K562 (cell line): Measurements from ENCODE around the gene HEXIM1. TPM values are rescaled to one million over a fixed set of nuclear protein-coding genes. Genes with fewer than 3 reads are reported as not detected.

Experiments
- ATAC-seq: fragments of 200-7000 bp; cut with Tn5 transposase; 3 replicates; pipeline ENCODE4 v1.9.1; 2020; ENCODE audit warnings: moderate library complexity
- BruUV-seq: library from RNA; stranded (reverse); fragments of 400-500 nt; replicated peaks from 2 replicates; lab custom pipeline; 2021; lab: Mats Ljungman, UMichigan
- CTCF ChIA-PET: fragments of 300-600 bp; formaldehyde crosslinking; extraction: SDS; loops from one replicate; lab custom pipeline; 2021; ENCODE audit warnings: low intra/inter-chr PET ratio; lab: Yijun Ruan, JAX
- POLR2A ChIA-PET: fragments of 300-600, 350-650 bp; sonication (Branson Sonifier 250); formaldehyde crosslinking; extraction: SDS; loops from one replicate; lab custom pipeline; 2021; ENCODE audit warnings: antibody characterized with exemption, inconsistent platforms; lab: Yijun Ruan, JAX
- DNase-seq, 4 experiments: peaks; one replicate each; pipeline versions ENCODE4 v3.0.0 to v3.0.0-alpha.2; 2011 to 2018; ENCODE audit warnings: low spot score in 3 of 4, mixed read lengths in 3 of 4; ENCODE audit errors: extremely low read depth in 1 of 4
- FAIRE-seq: peaks from 2 replicates; lab custom pipeline; 2011; peaks lifted over from hg19 to GRCh38; lab: Jason Lieb, UNC
- H2AFZ ChIP-seq: 2 replicates; pipeline ENCODE4 v1.6.0; 2011; ENCODE audit warnings: low read depth, low read length, control low read depth, inconsistent platforms
- H3K27ac ChIP-seq: fragments of 200-600 bp; 3 replicates; pipeline ENCODE4 v1.8.0; 2011; ENCODE audit warnings: low read depth, mild to moderate bottlenecking, control low read depth, inconsistent platforms, low read length, moderate library complexity, mixed read lengths; ENCODE audit errors: extremely low read depth
- H3K27me3 ChIP-seq, 2 experiments: fragments of 300-600 bp in 1 of 2; 2 replicates in 1 of 2; 3 replicates in 1 of 2; pipeline versions ENCODE4 v1.6.0 to v1.8.0; 2011; ENCODE audit warnings: inconsistent platforms in 2 of 2, low read length in 2 of 2, mild to moderate bottlenecking in 1 of 2, mixed read lengths in 1 of 2, moderate library complexity in 1 of 2; ENCODE audit not compliant: control insufficient read depth in 2 of 2, insufficient read depth in 2 of 2
- H3K36me3 ChIP-seq: fragments of 300-600 bp; 3 replicates; pipeline ENCODE4 v1.8.0; 2011; ENCODE audit warnings: mild to moderate bottlenecking, low read length, inconsistent platforms; ENCODE audit not compliant: control insufficient read depth, insufficient read depth
- H3K4me1 ChIP-seq, 2 experiments: fragments of 200-600 bp in 1 of 2; replicated peaks in 1 of 2; 2 replicates in 1 of 2; 3 replicates in 1 of 2; pipeline versions ENCODE4 v1.5.1 to v1.8.0; 2011; ENCODE audit warnings: inconsistent platforms in 2 of 2, low read length in 2 of 2, mild to moderate bottlenecking in 1 of 2, mixed read lengths in 1 of 2, moderate library complexity in 1 of 2; ENCODE audit not compliant: control insufficient read depth in 2 of 2, insufficient read depth in 2 of 2
- H3K4me2 ChIP-seq: 2 replicates; pipeline ENCODE4 v1.6.1; 2011; ENCODE audit warnings: low read length, control low read depth, inconsistent platforms, mixed read lengths; ENCODE audit not compliant: insufficient read depth
- H3K4me3 ChIP-seq: fragments of 200-600 bp; sonication (generic), shearing (Covaris generic); 2 replicates; pipeline ENCODE4 v1.5.1; 2016; ENCODE audit warnings: control low read depth, inconsistent platforms
- H3K79me2 ChIP-seq: fragments of 200-600 bp; 3 replicates; pipeline ENCODE4 v1.8.0; 2011; ENCODE audit warnings: low read length, inconsistent platforms; ENCODE audit not compliant: control insufficient read depth, insufficient read depth
- H3K9ac ChIP-seq, 2 experiments: 2 replicates each; pipeline versions ENCODE4 v1.6.0 to v1.6.1; 2011; ENCODE audit warnings: low read depth in 2 of 2, low read length in 2 of 2, control low read depth in 1 of 2, inconsistent platforms in 1 of 2, mild to moderate bottlenecking in 1 of 2, mixed read lengths in 1 of 2; ENCODE audit not compliant: insufficient read depth in 1 of 2
- H3K9me1 ChIP-seq: one replicate; pipeline ENCODE4 v1.6.0; 2011; ENCODE audit warnings: inconsistent platforms, mild to moderate bottlenecking, low read length, moderate library complexity; ENCODE audit not compliant: control insufficient read depth, insufficient read depth
- H3K9me3 ChIP-seq: replicated peaks from 2 replicates; pipeline ENCODE4 v1.5.1; 2011; ENCODE audit warnings: low read depth, low read length, inconsistent platforms; ENCODE audit not compliant: control insufficient read depth, insufficient read depth
- H4K20me1 ChIP-seq: replicated peaks from 2 replicates; pipeline ENCODE4 v1.6.1; 2011; ENCODE audit warnings: low read length, inconsistent platforms, mixed read lengths; ENCODE audit not compliant: control insufficient read depth, insufficient read depth
- FOSL1 ChIP-seq: fragments of 200-800 bp; sonication (Bioruptor generic); conservative IDR thresholded peaks from 2 replicates; pipeline ENCODE4 v1.6.1; 2016; ENCODE audit warnings: missing genetic modification characterization, missing compliant biosample characterization
- JUND ChIP-seq, 2 experiments: IDR thresholded peaks; 2 replicates in 1 of 2; 3 replicates in 1 of 2; pipeline ENCODE4 v1.6.1; 2011; ENCODE audit warnings: borderline replicate concordance in 2 of 2, low read depth in 2 of 2, low read length in 2 of 2, improper control_type of control experiment in 1 of 2, missing biosample characterization in 1 of 2, missing genetic modification characterization in 1 of 2, missing genetic modification reagents in 1 of 2
- MTA1 ChIP-seq: fragments of 450-650 bp; IDR thresholded peaks from 2 replicates; pipeline ENCODE4 v1.6.1; 2017; ENCODE audit warnings: borderline replicate concordance
- TAF1 ChIP-seq: IDR thresholded peaks from 2 replicates; pipeline ENCODE4 v1.6.1; 2011; ENCODE audit warnings: mild to moderate bottlenecking, low read length, moderate library complexity; ENCODE audit not compliant: insufficient read depth, control insufficient read depth, severe bottlenecking; ENCODE audit errors: extremely low read depth
- ZC3H11A ChIP-seq: IDR thresholded peaks from 2 replicates; pipeline ENCODE4 v1.6.1; 2012; ENCODE audit warnings: low read depth, low read length, improper control_type of control experiment
- WGBS: fragments of 100-300 bp; shearing (Covaris generic); methylation state at CpG from one replicate; pipeline ENCODE4 v1.1.6; 2016; ENCODE audit warnings: low coverage, mixed read lengths; ENCODE audit not compliant: insufficient coverage; ENCODE audit errors: missing lambda C conversion rate; 5-methylcytosine and 5-hydroxymethylcytosine counted together
- in situ Hi-C: fragments of 300-500 bp; cut with MboI; formaldehyde crosslinking; loops from 4 replicates; pipeline ENCODE4 v1.15.0; 2018; ENCODE audit warnings: inconsistent platforms, mixed read lengths
- intact Hi-C: fragments of 100-400 bp; cut with micrococcal nuclease; formaldehyde crosslinking; loops from 2 replicates; pipeline ENCODE4 v1.14.2; 2022
- polyA plus RNA-seq, 8 experiments: library from polyadenylated mRNA; depleted of rRNA in 4 of 8; stranded (reverse) in 5 of 8; unstranded in 3 of 8; fragments of >200 nt; fragmentation: Nextera tagmentation in 2 of 8; fragmentation: Illumina TruSeq in 1 of 8; extraction: Ambion mirVana in 2 of 8; extraction: Trizol in 1 of 8; gene quantifications; 2 replicates each; pipeline versions ENCODE4 v1.2.1 to v1.2.3, GENCODE V29; 2011 to 2014; ENCODE audit warnings: inconsistent platforms in 1 of 8, missing spikeins in 1 of 8
- total RNA-seq, 7 experiments: library from RNA; depleted of rRNA in 6 of 7; stranded (reverse); fragments of >200 nt in 6 of 7; fragmentation: Illumina TruSeq in 2 of 7; extraction: Trizol in 2 of 7; gene quantifications; 2 replicates each; pipeline versions ENCODE4 v1.2.1 to v1.2.3, GENCODE V29; 2011 to 2021; ENCODE audit warnings: low replicate concordance in 1 of 7
- TF ChIP-seq, protein P1 (sequence below): fragments of 250-450 bp; sonication (Bioruptor Pico); IDR thresholded peaks from 2 replicates; pipeline ENCODE4 v1.5.0; 2022; ENCODE audit warnings: mild to moderate bottlenecking
- TF ChIP-seq, protein P2 (sequence below): fragments of 450-650 bp; IDR thresholded peaks from 2 replicates; pipeline ENCODE4 v1.6.1; 2016
- TF ChIP-seq, protein P3 (sequence below): fragments of 250-450 bp; sonication (Bioruptor Pico); IDR thresholded peaks from 2 replicates; pipeline ENCODE4 v1.4.0; 2020; ENCODE audit warnings: mild to moderate bottlenecking, moderate library complexity, borderline replicate concordance

Gene HEXIM1
- total and polyA plus RNA-seq, 9 of the 15 experiments (the other 6 are each of a cell fraction or from before 2014, with no cell fraction given), result 1.4 to 28.3 (median 9.1) TPM

DNA sequence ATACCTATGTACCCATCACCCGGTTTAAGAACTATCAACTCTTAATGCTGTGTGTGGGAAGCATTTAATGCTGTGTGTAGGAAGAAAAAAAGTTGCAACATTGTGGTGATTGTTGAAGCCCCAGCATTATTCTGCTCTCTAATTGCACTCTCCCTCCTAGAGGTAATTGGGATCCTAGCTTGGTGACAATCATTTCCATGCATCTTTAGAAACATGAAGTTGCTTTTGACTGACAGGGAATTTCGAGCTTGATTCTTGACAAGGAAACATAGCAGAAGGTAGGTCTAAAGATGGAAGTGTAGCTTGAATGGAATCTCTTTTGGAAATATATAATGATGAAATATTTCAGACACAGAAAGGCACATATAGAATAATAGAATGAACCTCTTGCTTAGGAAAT is 40.7 kb downstream of the HEXIM1 start:
- no peaks in the 10 kb centered on the region for H3K36me3 ChIP-seq
- FAIRE-seq (no peak), ATAC-seq (no peak), DNase-seq (no peak)
- no peak overlapping the region for H2AFZ ChIP-seq
- POLR2A ChIA-PET, result interaction anchor here (0.6 to 6.9 kb wide), 2 partner anchors 19 to 39 kb away, joined by 3 to 58 read pairs; partner anchors contain the start of gene HEXIM1
- H3K9me1 ChIP-seq, result no peaks in the 10 kb centered on the region
- H3K27me3 ChIP-seq, result no peaks in the 10 kb centered on the region; a peak in 2 of 5 replicates
- no peaks in the 10 kb centered on the region for H3K4me1 ChIP-seq
- no TSS peak for BruUV-seq
- H3K9me3 ChIP-seq, result no peaks in the 10 kb centered on the region
- no peaks in the 10 kb centered on the region for H3K79me2 ChIP-seq
- no peaks in the 10 kb centered on the region for H4K20me1 ChIP-seq
- H3K9ac ChIP-seq, result no peak overlapping the region
- no peak overlapping the region for H3K4me3 ChIP-seq
- CTCF ChIA-PET, result no interaction called here
- in situ Hi-C loops (no loop called here), intact Hi-C loops (no loop called here)
- 9% methylated on average over 2 of the region's 2 CpGs for WGBS
- TF ChIP-seq, protein P1, sequence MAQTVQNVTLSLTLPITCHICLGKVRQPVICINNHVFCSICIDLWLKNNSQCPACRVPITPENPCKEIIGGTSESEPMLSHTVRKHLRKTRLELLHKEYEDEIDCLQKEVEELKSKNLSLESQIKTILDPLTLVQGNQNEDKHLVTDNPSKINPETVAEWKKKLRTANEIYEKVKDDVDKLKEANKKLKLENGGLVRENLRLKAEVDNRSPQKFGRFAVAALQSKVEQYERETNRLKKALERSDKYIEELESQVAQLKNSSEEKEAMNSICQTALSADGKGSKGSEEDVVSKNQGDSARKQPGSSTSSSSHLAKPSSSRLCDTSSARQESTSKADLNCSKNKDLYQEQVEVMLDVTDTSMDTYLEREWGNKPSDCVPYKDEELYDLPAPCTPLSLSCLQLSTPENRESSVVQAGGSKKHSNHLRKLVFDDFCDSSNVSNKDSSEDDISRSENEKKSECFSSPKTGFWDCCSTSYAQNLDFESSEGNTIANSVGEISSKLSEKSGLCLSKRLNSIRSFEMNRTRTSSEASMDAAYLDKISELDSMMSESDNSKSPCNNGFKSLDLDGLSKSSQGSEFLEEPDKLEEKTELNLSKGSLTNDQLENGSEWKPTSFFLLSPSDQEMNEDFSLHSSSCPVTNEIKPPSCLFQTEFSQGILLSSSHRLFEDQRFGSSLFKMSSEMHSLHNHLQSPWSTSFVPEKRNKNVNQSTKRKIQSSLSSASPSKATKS (CRISPR knock-in tag), result no peak
- TF ChIP-seq TAF1, result no peak
- TF ChIP-seq, protein P2, sequence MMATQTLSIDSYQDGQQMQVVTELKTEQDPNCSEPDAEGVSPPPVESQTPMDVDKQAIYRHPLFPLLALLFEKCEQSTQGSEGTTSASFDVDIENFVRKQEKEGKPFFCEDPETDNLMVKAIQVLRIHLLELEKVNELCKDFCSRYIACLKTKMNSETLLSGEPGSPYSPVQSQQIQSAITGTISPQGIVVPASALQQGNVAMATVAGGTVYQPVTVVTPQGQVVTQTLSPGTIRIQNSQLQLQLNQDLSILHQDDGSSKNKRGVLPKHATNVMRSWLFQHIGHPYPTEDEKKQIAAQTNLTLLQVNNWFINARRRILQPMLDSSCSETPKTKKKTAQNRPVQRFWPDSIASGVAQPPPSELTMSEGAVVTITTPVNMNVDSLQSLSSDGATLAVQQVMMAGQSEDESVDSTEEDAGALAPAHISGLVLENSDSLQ, result peak; percentile 61; the same call in 1 of the 2 replicates
- no peak for TF ChIP-seq JUND (IDR thresholded peaks at IDR 0.05; ENCODE audit: borderline replicate concordance, low read depth, low read length)
- no peak for TF ChIP-seq JUND (tag; IDR thresholded peaks at IDR 0.05; ENCODE audit: borderline replicate concordance, low read depth, low read length)
- no peak for TF ChIP-seq ZC3H11A
- TF ChIP-seq, protein P3, sequence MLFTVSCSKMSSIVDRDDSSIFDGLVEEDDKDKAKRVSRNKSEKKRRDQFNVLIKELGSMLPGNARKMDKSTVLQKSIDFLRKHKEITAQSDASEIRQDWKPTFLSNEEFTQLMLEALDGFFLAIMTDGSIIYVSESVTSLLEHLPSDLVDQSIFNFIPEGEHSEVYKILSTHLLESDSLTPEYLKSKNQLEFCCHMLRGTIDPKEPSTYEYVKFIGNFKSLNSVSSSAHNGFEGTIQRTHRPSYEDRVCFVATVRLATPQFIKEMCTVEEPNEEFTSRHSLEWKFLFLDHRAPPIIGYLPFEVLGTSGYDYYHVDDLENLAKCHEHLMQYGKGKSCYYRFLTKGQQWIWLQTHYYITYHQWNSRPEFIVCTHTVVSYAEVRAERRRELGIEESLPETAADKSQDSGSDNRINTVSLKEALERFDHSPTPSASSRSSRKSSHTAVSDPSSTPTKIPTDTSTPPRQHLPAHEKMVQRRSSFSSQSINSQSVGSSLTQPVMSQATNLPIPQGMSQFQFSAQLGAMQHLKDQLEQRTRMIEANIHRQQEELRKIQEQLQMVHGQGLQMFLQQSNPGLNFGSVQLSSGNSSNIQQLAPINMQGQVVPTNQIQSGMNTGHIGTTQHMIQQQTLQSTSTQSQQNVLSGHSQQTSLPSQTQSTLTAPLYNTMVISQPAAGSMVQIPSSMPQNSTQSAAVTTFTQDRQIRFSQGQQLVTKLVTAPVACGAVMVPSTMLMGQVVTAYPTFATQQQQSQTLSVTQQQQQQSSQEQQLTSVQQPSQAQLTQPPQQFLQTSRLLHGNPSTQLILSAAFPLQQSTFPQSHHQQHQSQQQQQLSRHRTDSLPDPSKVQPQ, result no peak
- TF ChIP-seq MTA1, result no peak
- TF ChIP-seq FOSL1 (tag), result no peak
- no peak overlapping the region for H3K4me2 ChIP-seq
- H3K27ac ChIP-seq, result no peak overlapping the region
